ENCODE data around the gene ZFYVE28.

ZFYVE28 gene

DNA sequence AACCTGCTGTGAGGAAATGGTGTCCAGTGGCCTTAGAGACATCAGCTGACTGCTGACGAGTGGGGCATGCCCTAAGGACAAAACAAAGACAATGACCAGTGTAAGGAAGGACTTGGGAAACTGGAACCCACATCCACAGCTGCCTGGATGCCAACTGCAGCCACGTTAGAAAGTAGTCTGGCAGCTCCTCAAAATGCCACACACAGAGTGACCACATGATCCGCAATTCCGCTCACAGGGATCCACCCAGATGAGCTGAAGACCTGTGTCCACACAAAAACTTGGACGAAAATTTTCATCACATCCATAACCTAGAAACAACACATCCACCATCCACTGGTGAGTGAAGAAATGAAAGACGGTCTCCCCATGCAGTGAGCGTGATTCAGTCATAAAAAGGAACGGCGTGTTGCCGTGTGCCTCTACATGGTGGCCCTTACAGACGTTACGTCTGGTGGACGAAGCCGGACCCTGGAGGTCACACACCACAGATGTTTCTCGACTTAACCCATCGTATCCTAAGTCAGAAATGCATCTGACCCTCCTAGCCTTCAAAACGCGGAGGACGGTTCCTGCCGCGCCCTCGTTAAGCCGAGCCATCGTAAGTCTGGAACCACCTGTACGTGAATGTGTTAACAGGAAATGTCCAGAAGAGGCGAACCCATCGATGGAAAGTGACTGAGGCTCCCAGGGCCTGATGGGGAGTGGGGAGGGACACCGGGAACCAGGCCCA, 115.9 kb downstream of the ZFYVE28 start:
- DNase-seq, result no peak

GRCh38 chr4:2301806-2302205, 116.6 kb downstream of the ZFYVE28 start:
- no peak for DNase-seq

- DNase-seq, result no peak
Observed at GRCh38 chr4:2301225-2301642, 117.2 kb downstream of the ZFYVE28 start.

DNA sequence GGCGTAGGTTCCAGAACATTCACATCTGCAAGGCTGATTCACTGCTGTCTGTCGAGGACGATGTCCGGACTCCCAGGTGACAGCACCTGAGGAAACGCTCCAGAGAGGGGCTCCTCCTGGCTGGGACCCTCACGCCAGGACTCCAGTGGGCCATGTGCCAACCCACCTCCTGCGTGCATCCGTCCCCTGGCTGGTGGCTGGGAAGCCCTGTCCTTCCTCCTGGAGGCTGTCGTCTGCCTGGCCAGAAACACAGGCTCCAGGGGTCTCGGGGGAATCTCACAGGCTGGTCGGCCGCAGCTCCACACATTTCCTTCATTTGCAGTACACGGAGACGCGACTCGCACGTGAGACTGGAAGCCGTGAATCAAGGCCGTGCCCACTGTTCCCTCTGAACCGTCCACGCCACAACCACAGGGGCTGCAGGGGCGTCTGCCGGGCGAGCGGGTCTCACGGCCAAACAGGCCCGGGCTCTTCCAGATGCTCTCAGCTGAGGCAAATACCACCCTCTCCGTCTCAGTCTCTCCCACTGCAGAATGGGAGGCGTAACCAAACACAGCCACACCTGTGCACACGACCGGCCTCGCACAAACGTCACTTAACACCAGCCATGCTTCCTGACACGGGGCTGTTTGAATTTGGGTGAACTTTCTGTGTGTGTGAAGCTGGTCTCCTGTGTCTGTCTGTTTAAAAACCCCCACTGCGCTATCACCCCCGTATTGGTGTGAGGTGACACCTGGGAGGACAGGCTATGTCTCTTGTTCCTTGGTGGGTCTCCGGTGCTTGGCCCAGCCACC, 117.8 kb downstream of the ZFYVE28 start:
- no peak for DNase-seq

DNA sequence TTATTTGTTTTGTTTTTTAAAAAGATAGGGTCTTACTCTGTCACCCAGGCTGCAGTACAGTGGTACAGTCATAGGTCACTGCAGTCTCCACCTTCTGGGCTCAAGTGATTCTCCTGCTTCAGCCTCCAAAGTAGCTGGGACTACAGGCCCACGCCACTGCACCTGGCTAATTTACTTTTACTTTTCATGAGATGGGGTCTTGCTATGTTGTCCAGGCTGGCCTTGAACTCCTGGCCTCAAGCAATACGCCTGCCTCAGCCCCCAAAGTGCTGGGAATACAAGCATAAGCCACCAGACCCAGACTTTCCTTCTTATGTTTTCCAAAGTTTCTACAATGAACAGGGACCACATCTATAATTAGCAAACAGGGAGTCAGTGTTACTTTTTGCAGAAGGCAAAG, 118.7 kb downstream of the ZFYVE28 start:
- no peak for DNase-seq

DNA sequence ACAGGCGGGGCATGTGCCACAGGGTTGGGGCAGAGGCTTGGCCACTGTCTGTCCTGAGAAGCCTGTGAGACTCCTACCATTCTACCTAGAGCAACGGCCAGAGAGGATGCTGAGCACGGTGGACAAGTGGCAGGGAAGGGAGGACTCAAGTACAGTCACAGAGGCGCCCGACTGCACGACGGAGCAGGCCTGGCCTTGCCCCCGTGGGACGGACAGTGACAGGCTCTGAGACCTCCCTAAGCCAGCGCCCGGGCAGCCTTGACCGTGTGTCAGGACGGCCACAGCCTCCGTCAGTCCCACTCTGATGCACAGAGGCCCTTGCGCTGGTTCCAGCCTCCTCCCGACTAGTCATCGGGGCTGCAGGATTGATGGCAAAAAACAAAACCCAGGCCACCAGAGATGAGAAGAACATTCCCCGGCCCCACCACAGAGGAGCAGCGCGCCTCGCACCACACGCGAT, 119.9 kb downstream of the ZFYVE28 start:
- DNase-seq, result no peak

- DNase-seq, result no peak
Observed at GRCh38 chr4:2297606-2298531, 120.6 kb downstream of the ZFYVE28 start.

DNA sequence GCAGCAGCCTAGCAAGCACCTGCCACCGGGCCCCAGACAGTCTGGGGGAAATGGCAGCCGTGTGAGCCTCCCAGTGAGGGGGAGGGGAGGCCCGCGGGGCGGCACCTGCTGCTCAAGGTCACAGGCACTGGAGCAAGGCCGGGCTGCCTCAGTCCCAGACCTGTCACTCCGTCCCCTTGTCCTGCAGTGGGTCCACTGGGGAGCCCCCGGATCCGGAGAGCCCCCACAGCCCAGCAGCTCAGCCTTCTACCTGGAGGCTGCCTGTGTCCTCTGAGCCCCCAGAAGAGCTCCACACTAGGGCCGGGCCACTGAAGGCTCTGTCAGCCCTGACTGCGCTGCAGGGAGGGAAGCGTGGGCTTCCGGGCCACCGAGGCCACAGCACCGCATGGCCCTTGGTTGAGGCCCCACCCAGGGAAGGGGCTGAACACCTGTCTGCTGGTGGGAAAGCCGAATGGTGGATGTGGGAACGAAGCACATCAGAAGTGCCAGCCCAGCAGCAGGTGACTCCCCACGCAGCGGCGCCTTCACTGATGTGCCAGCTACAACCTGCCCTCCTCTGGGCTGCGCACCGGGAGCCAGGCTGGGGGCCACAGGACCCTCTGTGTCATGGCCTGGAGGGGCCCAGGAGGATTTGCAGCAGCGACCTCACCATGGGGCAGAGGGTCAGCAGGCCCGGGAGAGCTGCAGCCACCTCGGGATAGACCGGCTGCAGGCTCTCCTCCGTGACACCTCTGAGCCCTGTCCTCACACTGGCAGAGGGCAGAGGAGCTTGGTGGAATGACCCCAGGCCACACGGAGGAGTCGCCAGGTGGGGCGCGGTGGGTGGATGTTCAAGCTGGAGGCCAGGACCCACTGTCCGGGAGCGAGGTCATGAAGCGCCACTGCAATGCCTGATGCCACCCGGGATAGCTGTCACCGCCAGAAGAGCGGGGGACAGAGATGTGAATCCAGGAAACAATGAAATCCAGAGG, 121.5 kb downstream of the ZFYVE28 start:
- DNase-seq, result no peak

GRCh38 chr4:2295900-2296442, 122.5 kb downstream of the ZFYVE28 start:
- DNase-seq, result no peak

GRCh38 chr4:2295500-2295899, 122.9 kb downstream of the ZFYVE28 start:
- DNase-seq, result no peak

DNA sequence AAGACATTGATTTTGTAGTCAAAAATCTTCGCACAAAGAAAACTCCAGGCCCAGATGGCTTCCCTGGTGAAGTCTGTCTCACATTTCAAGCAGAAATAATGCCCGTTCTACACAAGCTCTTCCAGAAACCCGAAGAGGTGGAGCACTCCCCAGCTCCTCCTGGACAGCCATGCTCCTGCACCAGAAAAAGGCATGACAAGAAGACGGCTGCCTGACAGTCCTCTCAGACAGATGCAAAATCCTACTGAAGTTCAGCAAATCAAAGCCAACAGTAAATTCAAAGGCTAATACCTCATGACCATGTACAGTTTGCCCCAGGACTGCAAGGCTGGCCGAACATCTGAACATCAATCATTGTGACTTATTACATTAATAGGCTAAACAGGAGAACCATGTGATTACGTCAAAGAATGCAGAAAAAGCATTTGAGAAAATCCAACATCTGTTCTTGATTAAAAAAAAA, 125.8 kb downstream of the ZFYVE28 start:
- peak; percentile 42 for DNase-seq

DNA sequence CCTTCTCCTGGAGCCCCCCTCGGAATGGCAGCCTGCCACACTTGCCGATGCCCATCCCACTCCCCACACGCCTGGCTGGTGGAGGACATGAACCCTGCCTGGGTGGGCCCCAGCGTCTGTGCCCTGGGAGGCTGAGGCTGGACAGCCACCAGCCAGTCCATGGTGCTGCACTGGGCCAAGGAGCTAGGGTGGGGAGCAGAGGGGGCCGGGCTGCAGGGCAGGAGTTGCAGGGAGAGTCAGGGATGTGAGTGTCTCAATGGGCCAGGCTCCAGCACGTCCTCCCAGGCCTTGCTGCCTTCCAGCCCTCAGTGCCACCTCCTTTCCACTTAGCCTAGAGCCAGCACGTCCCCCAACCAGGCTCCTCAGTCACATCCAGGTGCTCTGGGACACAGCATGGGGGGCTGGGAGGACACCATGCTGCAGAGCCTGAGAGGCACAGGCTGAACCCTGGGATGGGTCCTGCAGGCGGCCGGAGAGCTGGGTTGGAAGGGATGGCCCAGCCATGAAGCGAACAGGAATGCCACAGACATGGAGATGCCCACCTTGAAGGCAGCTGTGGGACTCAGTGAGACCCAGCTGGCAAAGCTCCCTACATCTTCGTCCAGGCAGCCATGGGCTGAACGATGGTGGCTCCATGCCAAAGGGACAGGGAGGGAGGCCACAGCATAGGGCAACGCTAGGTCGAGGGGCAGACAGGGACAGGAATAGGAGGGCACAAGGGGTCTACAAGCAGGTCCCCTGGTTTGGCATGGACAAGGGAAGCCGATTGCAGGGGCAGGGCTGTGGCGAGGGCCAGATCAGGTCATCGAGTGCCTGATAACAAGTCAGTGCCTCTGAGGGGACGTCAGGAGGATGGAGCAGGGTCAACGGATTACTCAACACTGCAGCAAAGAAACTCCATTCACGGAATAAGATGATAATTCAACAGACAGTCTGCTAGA, 126.5 kb downstream of the ZFYVE28 start:
- peak; percentile 41 for DNase-seq

- DNase-seq, result peak; percentile 39
Observed at GRCh38 chr4:2290974-2291704, 127.3 kb downstream of the ZFYVE28 start.

GRCh38 chr4:2290488-2290887, 128.0 kb downstream of the ZFYVE28 start:
- DNase-seq, result peak; percentile 40

- peak; percentile 35 for DNase-seq
Observed at GRCh38 chr4:2289955-2290333, 128.5 kb downstream of the ZFYVE28 start.

DNA sequence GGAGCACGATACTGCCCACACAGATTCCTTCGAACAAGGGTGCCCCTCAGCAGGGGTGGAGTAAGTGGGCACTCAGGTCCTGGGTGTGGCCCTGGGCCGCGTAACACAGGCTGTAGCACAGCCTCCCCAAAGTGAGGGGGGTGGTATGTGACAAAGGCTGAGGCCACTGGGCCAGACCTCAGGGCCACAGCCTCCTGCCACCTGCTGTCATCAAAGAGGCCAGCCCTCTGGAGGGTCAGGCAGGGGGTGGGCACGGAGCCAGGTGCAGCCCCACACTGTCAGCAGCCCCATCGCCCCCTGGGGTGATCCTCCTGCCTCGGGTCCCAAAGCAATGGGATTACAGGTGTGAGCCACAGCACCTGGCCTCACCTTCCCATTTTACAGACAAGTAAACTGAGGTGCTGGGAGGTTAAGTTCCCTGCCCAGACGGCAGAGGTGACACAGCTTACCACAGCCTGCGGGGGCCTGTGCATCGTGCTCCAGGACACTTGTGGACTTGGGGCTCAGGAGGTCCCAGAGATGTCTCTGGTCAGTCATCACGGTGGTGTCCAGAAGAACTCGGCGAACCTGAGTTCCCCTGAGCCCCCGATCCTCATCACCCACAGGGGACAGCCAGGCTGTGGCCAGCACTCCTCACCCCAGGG, 129.0 kb downstream of the ZFYVE28 start:
- peak; percentile 39 for DNase-seq

DNA sequence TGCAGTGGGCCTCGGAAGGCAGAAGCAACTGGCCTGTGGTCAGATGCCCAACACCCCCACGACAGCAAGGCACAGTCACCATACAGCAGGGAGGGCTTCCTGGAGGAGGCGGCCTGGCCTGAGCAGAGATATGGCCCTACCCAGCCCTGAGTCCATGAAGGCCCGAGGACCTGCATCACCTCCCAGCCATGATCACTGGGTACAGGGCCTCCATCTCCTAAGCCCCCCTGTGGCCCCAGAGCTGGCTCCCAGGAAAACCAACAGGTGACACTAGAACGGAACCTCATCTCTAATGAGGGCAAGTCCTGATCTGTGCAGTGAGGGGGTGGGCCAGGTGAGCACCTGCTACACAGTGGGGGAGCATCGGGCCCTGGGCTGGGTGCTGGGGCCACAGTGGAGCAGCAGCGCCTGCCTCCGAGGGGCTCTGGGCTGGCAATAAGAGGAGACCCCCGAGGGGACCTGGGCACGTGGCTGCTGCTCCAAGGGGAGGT, 130.3 kb downstream of the ZFYVE28 start:
- DNase-seq, result peak; percentile 28

DNA sequence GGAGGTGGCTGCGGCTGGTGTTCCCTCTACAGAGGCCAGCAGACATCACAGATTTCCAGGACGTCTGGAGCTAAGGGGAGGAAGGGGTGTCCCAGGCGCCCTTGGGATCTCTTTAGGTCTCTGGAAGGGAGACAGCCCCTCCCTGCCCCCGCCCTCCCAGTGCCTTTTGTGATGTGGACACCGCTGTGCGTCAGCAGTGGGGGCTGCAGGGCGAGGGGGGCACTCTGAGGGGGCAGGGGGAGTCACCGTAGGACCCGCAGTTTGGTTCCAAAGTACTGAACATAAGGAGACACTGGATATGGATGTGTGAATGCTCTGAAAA, 130.9 kb downstream of the ZFYVE28 start:
- peak; percentile 17 for DNase-seq
